Osteocyte (in vitro differentiated cells): ENCODE measurements around the gene HTT. TPM values are rescaled to one million over a fixed set of nuclear protein-coding genes. Genes with fewer than 3 reads are reported as not detected.

ENCODE experiments used
- DNase-seq: peaks from one replicate; pipeline ENCODE4 v3.0.0; 2021; ENCODE audit warnings: mixed read lengths; ENCODE audit not compliant: unreplicated experiment; ENCODE audit errors: extremely low spot score
- H3K27ac Mint-ChIP-seq: one replicate; pipeline ENCODE4 v1.8.0; 2021; ENCODE audit warnings: mild to moderate bottlenecking, mixed read lengths; ENCODE audit not compliant: unreplicated experiment
- H3K27me3 Mint-ChIP-seq: one replicate; pipeline ENCODE4 v1.8.0; 2021; ENCODE audit warnings: mixed read lengths; ENCODE audit not compliant: unreplicated experiment
- H3K36me3 Mint-ChIP-seq: one replicate; pipeline ENCODE4 v1.8.0; 2021; ENCODE audit warnings: mixed read lengths; ENCODE audit not compliant: unreplicated experiment
- H3K4me1 Mint-ChIP-seq: one replicate; pipeline ENCODE4 v1.8.0; 2021; ENCODE audit warnings: mixed read lengths; ENCODE audit not compliant: unreplicated experiment
- H3K4me3 Mint-ChIP-seq: one replicate; pipeline ENCODE4 v1.8.0; 2021; ENCODE audit warnings: mild to moderate bottlenecking, moderate library complexity, mixed read lengths; ENCODE audit not compliant: unreplicated experiment
- H3K9me3 Mint-ChIP-seq: one replicate; pipeline ENCODE4 v1.8.0; 2021; ENCODE audit warnings: mixed read lengths; ENCODE audit not compliant: unreplicated experiment
- total RNA-seq: library from RNA; stranded (reverse); gene quantifications from 2 replicates; pipeline ENCODE4 v1.2.1, GENCODE V29; 2021
- TF ChIP-seq, protein P1 (sequence below): fragments of 200-600 bp; sonication (generic); IDR thresholded peaks from 2 replicates; pipeline ENCODE4 v1.5.0; 2021; ENCODE audit warnings: antibody characterized with exemption, mild to moderate bottlenecking, moderate library complexity

Gene HTT
- total RNA-seq, 1 donor from 2014 or later, result 51.3 TPM

DNA sequence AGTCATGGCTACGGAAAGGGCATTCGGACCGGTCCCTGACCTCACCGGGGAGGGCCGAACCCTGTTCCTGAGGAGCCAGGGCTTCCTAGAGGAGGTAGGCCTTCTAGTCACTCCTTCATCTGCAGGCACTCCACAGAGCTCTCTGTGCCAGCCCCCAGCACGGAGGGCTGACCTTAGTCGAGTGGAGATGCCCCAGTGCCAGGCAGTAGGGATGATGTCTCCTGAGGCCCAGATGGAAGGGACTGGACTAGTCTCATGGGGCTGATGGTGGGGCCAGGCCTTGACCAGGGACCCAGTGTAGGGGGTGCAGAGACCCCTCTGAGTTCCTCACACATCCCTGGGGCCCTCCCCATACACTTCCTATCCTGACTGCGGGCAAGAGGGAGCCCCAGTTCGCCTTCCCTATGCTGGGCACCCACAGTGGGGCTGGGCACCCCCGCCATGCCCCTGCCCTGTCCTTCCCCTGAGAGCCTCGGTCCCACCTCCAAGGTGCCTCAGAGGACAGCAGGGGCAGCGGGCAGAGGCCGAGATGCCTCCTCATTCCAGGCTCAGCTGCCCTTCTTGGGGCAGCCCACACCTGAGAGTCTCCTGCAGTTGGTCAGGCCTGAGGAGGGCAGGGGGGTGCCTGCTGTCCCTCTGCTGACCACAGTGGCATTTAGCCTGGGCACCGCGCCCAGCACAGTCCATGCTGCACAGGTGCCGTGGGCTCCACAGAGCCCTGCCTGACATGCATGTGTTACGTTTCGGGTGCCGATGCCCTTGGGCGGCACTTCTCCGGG is 173.1 kb downstream of the HTT start:
- Mint-ChIP-seq H3K9me3 (no peaks in the 10 kb centered on the region), H3K4me1 (no peaks in the 10 kb centered on the region), H3K27ac (no peak overlapping the region), H3K27me3 (no peaks in the 10 kb centered on the region), H3K36me3 (peaks cover 3% of the 10 kb centered on the region), H3K4me3 (no peak overlapping the region)
- DNase-seq, result no peak
- TF ChIP-seq, protein P1, sequence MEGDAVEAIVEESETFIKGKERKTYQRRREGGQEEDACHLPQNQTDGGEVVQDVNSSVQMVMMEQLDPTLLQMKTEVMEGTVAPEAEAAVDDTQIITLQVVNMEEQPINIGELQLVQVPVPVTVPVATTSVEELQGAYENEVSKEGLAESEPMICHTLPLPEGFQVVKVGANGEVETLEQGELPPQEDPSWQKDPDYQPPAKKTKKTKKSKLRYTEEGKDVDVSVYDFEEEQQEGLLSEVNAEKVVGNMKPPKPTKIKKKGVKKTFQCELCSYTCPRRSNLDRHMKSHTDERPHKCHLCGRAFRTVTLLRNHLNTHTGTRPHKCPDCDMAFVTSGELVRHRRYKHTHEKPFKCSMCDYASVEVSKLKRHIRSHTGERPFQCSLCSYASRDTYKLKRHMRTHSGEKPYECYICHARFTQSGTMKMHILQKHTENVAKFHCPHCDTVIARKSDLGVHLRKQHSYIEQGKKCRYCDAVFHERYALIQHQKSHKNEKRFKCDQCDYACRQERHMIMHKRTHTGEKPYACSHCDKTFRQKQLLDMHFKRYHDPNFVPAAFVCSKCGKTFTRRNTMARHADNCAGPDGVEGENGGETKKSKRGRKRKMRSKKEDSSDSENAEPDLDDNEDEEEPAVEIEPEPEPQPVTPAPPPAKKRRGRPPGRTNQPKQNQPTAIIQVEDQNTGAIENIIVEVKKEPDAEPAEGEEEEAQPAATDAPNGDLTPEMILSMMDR, result no peak

DNA sequence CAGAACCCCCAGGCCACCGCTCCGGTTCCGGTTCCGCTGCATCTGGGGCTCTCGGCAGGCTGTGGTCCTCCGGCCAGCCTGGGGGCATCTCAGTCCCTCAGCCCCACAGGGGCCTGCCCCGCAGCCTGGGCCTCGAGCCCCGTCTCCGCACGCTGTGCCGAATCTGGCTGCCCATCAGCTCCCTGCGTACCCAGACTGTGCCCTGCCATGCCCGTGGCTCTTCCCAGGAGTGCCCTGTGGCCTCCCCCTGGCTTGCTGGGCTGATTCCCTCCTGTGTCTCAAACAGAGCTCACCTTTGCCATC is 173.6 kb downstream of the HTT start:
- no peak for DNase-seq
- Mint-ChIP-seq H3K4me1 (no peaks in the 10 kb centered on the region), H3K36me3 (peaks cover under 1% of the 10 kb centered on the region), H3K27ac (no peak overlapping the region), H3K9me3 (no peaks in the 10 kb centered on the region), H3K4me3 (no peak overlapping the region), H3K27me3 (no peaks in the 10 kb centered on the region)
- TF ChIP-seq, protein P1, result no peak

DNA sequence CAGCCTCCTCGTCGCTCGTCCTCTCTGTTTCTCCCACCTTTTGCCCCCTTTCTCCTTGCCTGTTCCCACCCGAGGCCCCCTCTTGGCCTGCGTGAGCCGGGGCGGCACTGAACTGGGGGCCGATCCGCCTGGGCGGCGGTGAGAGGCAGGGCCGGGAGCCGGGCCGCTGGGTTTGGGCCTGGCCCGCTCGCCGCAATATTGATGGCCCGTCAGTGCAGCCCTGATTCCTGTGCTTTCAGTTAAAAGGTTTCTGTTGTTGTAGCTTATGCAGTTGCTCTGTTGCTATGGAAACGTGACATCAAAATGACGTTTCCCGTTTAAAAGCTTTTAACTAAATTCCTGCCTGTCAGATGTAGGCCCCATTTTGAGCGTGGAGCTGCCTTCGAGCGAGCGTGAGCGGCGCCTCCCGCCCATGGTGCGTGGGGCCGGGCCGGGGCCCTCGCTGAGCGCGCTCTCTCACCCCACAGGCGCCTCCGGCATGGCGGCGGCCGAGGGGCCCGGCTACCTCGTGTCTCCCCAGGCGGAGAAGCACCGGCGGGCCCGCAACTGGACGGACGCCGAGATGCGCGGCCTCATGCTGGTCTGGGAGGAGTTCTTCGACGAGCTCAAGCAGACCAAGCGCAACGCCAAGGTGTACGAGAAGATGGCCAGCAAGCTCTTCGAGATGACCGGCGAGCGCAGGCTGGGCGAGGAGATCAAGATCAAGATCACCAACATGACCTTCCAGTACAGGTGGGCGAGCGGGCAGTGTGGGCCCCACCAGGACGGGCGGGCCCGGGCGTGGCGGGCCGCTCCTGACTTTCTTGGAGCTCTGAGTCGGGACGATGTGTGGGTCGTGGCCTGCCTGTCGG is 174.6 kb downstream of the HTT start, which contains the start of gene MSANTD1:
Gene MSANTD1, plus strand, starts transcription at position 349 of the 851 bp plus-strand sequence. Its CDS starts 64 bp downstream, at position 413.
- Mint-ChIP-seq H3K4me1 (no peaks in the 10 kb centered on the region), H3K27ac (no peak within 1 kb of the TSS), H3K9me3 (no peaks in the 10 kb centered on the region), H3K27me3 (no peaks in the 10 kb centered on the region), H3K36me3 (no peaks in the 10 kb centered on the region), H3K4me3 (no peak within 1 kb of the TSS)
- no peak for DNase-seq
- TF ChIP-seq, protein P1, result no peak

DNA sequence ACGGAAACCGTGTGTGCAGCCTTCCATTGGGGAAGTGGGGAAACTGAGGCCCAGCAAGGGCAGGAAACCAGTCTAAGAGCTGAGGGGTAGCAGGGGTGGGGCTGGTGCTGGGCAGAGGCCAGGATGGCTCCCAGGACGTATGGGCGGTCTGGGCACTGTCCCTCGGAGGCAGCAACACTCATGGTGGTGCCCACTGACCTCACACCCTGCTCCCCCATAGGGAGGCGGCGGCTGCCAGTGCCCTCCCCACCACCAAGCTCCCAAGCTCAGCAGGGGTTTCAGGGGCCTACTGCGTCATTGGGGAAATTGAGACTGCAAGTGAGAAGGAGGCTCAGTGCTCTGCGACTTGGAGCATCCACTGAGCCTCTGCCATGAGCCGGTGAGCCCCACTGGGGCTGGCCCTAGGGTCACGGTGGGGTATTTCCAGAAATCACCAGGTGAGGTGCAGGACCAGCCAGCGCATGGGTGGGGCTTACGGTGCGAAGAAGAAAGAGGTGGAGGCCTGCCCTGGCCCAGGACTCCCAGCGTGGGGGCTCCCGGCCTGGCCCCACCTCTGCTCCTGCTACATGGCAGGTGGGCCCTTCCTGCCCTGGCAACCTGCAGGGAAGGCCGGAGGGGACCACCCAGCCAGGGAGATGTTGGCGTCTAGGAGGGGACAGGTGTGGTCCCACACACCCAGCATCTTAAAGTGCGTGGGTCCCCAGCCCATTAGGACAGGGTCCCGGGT is 175.4 kb downstream of the HTT start:
- H3K36me3 Mint-ChIP-seq, result no peaks in the 10 kb centered on the region
- no peak overlapping the region for H3K27ac Mint-ChIP-seq
- H3K9me3 Mint-ChIP-seq, result no peaks in the 10 kb centered on the region
- no peak for DNase-seq
- H3K4me3 Mint-ChIP-seq, result no peak overlapping the region
- TF ChIP-seq, protein P1, result no peak
- no peaks in the 10 kb centered on the region for H3K4me1 Mint-ChIP-seq
- H3K27me3 Mint-ChIP-seq, result no peaks in the 10 kb centered on the region
